ENCODE data around the gene CDK14.

- no peak for TF ChIP-seq CTCF (IDR thresholded peaks at IDR 0.05)
- no peak for TF ChIP-seq EP300 (IDR thresholded peaks at IDR 0.05)
- no peak for TF ChIP-seq POLR2A (IDR thresholded peaks at IDR 0.05)
Measured at GRCh38 chr7:91114232-91114631, 518.1 kb downstream of the CDK14 start.
